PC-9 (cell line): ENCODE data around the gene NEO1.

Experiments
- EZH2 ChIP-seq: fragments of 200-600 bp; sonication (generic); IDR thresholded peaks from 2 replicates; pipeline ENCODE4 v1.8.0; 2017; ENCODE audit warnings: antibody characterized with exemption, low read depth
- TF ChIP-seq, protein P1 (sequence below): fragments of 200-600 bp; sonication (generic); conservative IDR thresholded peaks from 2 replicates; pipeline ENCODE4 v1.6.1; 2017; ENCODE audit warnings: mixed run types, antibody characterized with exemption, mild to moderate bottlenecking, moderate library complexity

DNA sequence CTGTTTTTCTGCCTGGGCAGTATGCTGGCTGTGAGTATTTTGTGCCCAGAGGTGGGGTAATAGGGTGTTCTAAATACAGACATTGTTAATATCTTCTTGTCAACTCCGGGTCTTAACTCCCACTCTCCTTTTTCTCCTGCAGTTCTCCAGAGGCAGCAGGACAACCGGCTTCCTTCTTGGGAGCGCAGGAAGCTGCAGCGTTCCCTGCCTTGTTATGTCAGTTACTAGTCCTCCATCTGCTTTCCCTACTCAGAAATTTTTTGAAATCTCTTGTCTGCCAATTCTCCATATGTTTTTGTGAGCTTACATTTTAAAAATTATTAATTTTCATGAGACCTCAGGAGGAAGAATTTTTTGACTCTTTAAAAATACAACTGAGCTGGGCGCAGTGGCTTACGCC, 67.2 kb downstream of the NEO1 start:
- TF ChIP-seq, protein P1, sequence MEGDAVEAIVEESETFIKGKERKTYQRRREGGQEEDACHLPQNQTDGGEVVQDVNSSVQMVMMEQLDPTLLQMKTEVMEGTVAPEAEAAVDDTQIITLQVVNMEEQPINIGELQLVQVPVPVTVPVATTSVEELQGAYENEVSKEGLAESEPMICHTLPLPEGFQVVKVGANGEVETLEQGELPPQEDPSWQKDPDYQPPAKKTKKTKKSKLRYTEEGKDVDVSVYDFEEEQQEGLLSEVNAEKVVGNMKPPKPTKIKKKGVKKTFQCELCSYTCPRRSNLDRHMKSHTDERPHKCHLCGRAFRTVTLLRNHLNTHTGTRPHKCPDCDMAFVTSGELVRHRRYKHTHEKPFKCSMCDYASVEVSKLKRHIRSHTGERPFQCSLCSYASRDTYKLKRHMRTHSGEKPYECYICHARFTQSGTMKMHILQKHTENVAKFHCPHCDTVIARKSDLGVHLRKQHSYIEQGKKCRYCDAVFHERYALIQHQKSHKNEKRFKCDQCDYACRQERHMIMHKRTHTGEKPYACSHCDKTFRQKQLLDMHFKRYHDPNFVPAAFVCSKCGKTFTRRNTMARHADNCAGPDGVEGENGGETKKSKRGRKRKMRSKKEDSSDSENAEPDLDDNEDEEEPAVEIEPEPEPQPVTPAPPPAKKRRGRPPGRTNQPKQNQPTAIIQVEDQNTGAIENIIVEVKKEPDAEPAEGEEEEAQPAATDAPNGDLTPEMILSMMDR = no peak
- no peak for TF ChIP-seq EZH2
